Stimulated activated CD4-positive, alpha-beta T cell treated with anti-CD3 and anti-CD28 coated beads, Interleukin-1b, Interleukin-23, amount 100 ng/mL, for 24 hours (primary cell): ENCODE data around the gene LRCH3.
"Not testable (repeated sequence)": the region's sequence is repeated elsewhere in the genome, so short reads cannot be mapped to it uniquely, and the experiment has no call there.

ENCODE experiments used
- DNase-seq, 4 experiments: peaks; one replicate each; pipeline ENCODE4 v3.0.0-alpha.2; 2020; ENCODE audit warnings: low read depth in 4 of 4, low spot score in 1 of 4

Gene LRCH3

DNA sequence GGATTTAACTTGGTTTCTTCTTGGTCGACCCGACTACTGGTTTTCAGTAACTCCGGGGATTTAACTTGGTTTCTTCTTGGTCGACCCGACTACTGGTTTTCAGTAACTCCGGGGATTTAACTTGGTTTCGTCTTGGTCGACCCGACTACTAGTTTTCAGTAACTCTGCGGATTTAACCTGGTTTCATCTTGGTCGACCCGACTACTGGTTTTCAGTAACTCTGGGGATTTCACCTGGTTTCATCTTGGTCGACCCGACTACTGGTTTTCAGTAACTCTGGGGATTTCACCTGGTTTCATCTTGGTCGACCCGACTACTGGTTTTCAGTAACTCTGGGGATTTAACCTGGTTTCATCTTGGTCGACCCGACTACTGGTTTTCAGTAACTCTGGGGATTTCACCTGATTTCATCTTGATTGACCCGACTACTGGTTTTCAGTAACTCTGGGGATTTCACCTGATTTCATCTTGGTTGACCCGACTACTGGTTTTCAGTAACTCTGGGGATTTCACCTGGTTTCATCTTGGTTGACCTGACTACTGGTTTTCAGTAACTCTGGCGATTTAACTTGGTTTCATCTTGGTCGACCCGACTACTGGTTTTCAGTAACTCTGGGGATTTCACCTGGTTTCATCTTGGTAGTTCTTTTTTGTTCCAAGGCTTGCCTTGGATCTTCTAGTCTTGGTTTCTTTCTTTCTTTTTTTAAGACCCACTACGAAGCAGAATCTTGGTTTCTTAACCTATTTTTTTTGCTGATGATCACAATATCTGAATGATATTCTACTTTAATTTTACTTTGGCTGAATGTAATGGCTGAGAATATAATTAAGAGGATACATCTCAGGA lies 130.6 kb downstream of the LRCH3 start:
- not testable (repeated sequence) for DNase-seq

DNA sequence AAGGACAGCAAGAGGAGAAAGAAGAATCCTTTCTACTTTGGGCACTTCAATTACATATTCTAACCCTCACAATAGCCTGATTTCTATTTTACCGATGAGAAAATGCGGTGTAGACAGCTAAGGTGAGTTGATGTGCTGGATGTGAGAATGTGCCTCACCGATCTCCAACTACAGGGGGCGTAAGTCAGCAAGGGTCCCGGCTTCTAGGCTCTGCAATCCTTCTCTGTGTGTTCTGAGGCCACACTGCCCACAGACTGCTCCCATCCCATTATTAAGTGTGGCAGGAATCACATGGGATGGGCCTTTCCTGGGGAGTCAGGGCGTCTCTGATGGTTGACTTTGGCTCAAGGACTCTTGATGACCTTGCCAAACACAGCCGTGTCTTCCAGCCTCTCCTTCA lies 135.4 kb downstream of the LRCH3 start:
- no peak for DNase-seq

GRCh38 chr3:197927578-197927977 lies 136.5 kb downstream of the LRCH3 start:
- DNase-seq, result not testable (repeated sequence)

DNA sequence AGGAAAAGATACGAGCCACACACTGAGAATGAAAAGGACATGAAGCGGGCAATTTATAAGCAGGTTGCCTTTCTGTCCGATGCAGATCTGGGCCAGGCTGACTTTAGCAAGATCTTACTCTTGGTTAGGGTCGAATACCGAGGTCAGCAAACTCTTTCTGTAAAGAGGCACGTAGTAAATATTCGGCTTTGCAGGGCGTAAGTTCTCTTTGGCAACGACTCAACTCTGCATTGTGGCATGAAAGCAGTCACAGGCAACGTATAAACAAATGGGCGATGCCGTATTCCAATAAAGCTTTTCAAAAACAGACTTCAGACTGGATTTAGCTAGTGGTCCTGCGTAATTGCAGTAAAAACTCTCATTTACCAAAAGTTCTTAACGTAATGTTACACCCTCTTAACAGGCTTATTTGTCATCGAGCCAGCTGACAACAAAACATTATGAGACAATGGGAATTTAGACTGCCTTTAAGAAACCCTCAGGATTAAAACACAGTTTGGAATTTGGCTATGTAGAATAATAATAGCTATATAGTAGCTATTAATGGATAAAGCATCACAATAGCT lies 145.8 kb downstream of the LRCH3 start:
- DNase-seq, result no peak
